ENCODE data around the gene NDUFS7. TPM values are rescaled to one million over a fixed set of nuclear protein-coding genes. Genes with fewer than 3 reads are reported as not detected.
A peak's percentile ranks its signal among the peaks of the same experiment; 100 is the strongest.

Gene NDUFS7
- total and polyA plus RNA-seq, 7 experiments from 2014 or later: 48.4 to 232 (median 68.7) TPM

DNA sequence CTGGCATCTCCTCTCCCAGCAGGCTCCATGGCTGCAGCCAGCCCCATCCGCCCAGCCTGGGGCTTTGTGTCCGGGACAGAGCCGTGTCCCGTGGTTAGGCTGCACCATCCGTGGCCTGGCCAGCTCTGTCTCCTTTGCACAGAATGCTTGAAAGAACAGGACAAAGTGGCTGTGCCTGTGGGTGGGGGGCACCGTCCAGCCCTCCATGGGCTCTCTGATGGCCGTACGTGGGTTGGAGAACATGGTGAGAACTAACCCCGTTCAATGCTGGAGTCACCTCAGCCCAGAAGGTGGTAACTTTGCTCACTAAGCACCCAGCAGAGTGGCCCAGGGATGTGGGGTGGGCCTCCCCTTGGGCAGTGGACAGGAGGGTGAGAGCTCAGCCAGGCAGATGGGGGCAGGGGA, 57.3 kb downstream of the NDUFS7 start:
- ChIA-PET POLR2A (interaction anchor here (1.0 kb wide), 1 partner anchor 71 kb away, joined by 3 read pairs; no protein-coding TSS in a partner anchor), CTCF (interaction anchor here (0.6 to 0.7 kb wide), 2 partner anchors 267 to 410 kb away, joined by 3 to 4 read pairs; no protein-coding TSS in a partner anchor)
- H3K9me3 Mint-ChIP-seq: peaks cover 0 to 6% (median 0%) of the 10 kb centered on the region in 11 donors
- DNase-seq: no peak
- peaks cover 14 to 34% (median 25%) of the 10 kb centered on the region in 7 donors for H3K4me1 Mint-ChIP-seq
- H3K27me3 Mint-ChIP-seq: peaks cover 0 to 3% (median 0%) of the 10 kb centered on the region in 5 donors
- peak overlapping the region in 5 of 9 donors; percentile 4 to 99 (median 48) for H3K27ac Mint-ChIP-seq
- intact Hi-C loops (cut with micrococcal nuclease): loop anchor here in 1 of 2 donors (10.0 kb wide), 1 partner anchor 74 kb away; the partner anchor contains the start of gene ADAMTSL5
- peaks cover 14 to 41% (median 15%) of the 10 kb centered on the region in 3 experiments for H3K36me3 ChIP-seq (ENCODE audit: control insufficient read depth in 2 of 3, insufficient read depth in 3 of 3, low read length in 3 of 3)
- H3K4me1 ChIP-seq (ENCODE audit: control insufficient read depth in 2 of 2, insufficient read depth in 2 of 2, low read length in 2 of 2): peaks cover 13 to 15% of the 10 kb centered on the region in 2 donors
- H3K4me3 Mint-ChIP-seq: peak overlapping the region in 9 of 10 donors; percentile 41 to 98 (median 71)
- H3K36me3 Mint-ChIP-seq: peaks cover 0 to 23% (median 4%) of the 10 kb centered on the region in 5 donors
- no peaks in the 10 kb centered on the region for H3K27me3 ChIP-seq (ENCODE audit: control insufficient read depth in 2 of 2, insufficient read depth in 2 of 2, low read length in 2 of 2)
- ATAC-seq: no peak
- H3K9me3 ChIP-seq (ENCODE audit: control insufficient read depth in 2 of 3, low read length in 3 of 3): no peaks in the 10 kb centered on the region
- no peak overlapping the region for H3K4me3 ChIP-seq (ENCODE audit: low read length)
- H3K27ac ChIP-seq (ENCODE audit: low read depth, low read length): no peak overlapping the region

DNA sequence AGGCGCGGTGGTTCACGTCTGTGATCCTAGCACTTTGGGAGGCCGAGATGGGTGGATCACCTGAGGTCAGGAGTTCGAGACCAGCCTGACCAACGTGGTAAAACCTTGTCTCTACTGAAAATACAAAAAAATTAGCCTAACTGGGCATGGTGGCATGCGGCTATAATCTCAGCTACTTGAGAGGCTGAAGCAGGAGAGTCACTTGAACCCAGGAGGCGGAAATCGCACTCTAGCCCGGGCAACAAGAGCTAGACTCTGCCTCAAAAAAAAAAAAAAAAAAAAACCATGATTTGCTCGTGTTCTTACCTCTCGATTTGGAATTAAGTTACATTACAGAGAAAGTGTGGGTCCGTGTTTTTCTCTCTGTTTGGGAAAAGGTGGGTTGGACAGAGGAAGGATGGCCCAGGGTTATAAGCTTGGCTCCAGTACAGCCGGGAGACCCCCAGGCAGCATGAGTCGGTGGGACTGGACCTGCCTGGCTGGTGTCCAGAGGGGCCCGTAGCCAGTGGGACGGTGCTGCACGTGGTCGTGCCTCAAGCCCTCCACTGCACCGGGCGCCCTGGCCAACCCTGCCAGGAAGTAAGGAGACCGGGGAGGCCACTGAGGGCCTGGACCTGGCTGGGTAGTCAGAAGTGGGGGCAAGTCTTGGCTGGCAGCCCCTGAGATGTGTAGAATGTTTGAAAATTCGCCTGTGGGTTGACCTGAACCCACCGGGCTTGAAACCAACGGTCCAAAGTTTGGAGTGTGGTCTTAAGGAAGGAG, 58.2 kb downstream of the NDUFS7 start:
- Mint-ChIP-seq H3K4me3 (peak overlapping the region in 5 of 10 donors; percentile 42 to 98 (median 51)), H3K27me3 (peaks cover 0 to 6% (median 0%) of the 10 kb centered on the region in 5 donors), H3K4me1 (peaks cover 14 to 34% (median 25%) of the 10 kb centered on the region in 7 donors), H3K27ac (peak overlapping the region in 4 of 9 donors; percentile 21 to 67 (median 44)), H3K9me3 (peaks cover 0 to 6% (median 0%) of the 10 kb centered on the region in 11 donors), H3K36me3 (peaks cover 0 to 23% (median 4%) of the 10 kb centered on the region in 5 donors)
- Histone ChIP-seq H3K27ac (ENCODE audit: low read depth, low read length) (no peak overlapping the region), H3K4me3 (ENCODE audit: low read length) (no peak overlapping the region), H3K36me3 (ENCODE audit: control insufficient read depth in 2 of 3, insufficient read depth in 3 of 3, low read length in 3 of 3) (peaks cover 14 to 41% (median 15%) of the 10 kb centered on the region in 3 experiments), H3K4me1 (ENCODE audit: control insufficient read depth in 2 of 2, insufficient read depth in 2 of 2, low read length in 2 of 2) (peaks cover 13 to 20% of the 10 kb centered on the region in 2 donors), H3K9me3 (ENCODE audit: control insufficient read depth in 2 of 3, low read length in 3 of 3) (no peaks in the 10 kb centered on the region), H3K27me3 (ENCODE audit: control insufficient read depth in 2 of 2, insufficient read depth in 2 of 2, low read length in 2 of 2) (no peaks in the 10 kb centered on the region)
- DNase-seq: no peak
- ChIA-PET POLR2A (interaction anchor here (0.7 kb wide), 1 partner anchor 25 kb away, joined by 3 read pairs; no protein-coding TSS in a partner anchor), CTCF (no interaction called here)
- intact Hi-C loops (cut with micrococcal nuclease): loop anchor here in 1 of 2 donors (10.0 kb wide), 1 partner anchor 73 kb away; the partner anchor contains the start of gene ADAMTSL5
- ATAC-seq: no peak

Other genes starting within 250 kb of the NDUFS7 start
- 100 to 1,000 TPM in 3 of 5 experiments, 10 to 100 TPM in 2; 88.6 to 137 (median 104) TPM for gene SBNO2, start 209.6 kb upstream of the NDUFS7 start, total RNA-seq
- 1 to 10 TPM; 1.7 to 2.6 TPM for gene SBNO2, start 209.6 kb upstream of the NDUFS7 start, polyA plus RNA-seq
- 10 to 100 TPM; 67.7 to 91.3 (median 71.6) TPM for gene STK11, start 178.1 kb upstream of the NDUFS7 start, total RNA-seq
- gene STK11, start 178.1 kb upstream of the NDUFS7 start, polyA plus RNA-seq: 10 to 100 TPM; 13.9 to 28.9 TPM
- gene CBARP, start 145.9 kb upstream of the NDUFS7 start, total RNA-seq: under 1 TPM in 2 of 5 experiments, not detected in 3; 0.15 to 0.27 TPM
- not detected for gene CBARP, start 145.9 kb upstream of the NDUFS7 start, polyA plus RNA-seq
- 100 to 1,000 TPM in 3 of 5 experiments, 10 to 100 TPM in 2; 90.6 to 178 (median 102) TPM for gene ATP5F1D, start 142.2 kb upstream of the NDUFS7 start, total RNA-seq
- 100 to 1,000 TPM; 209 to 302 TPM for gene ATP5F1D, start 142.2 kb upstream of the NDUFS7 start, polyA plus RNA-seq
- gene MIDN, start 135.3 kb upstream of the NDUFS7 start, total RNA-seq: 100 to 1,000 TPM in 2 of 5 experiments, 10 to 100 TPM in 3; 22.6 to 310 (median 78.1) TPM
- gene MIDN, start 135.3 kb upstream of the NDUFS7 start, polyA plus RNA-seq: 1 to 10 TPM; 1.4 to 3.6 TPM
- 100 to 1,000 TPM; 237 to 629 (median 524) TPM for gene CIRBP, start 114.6 kb upstream of the NDUFS7 start, total RNA-seq
- gene CIRBP, start 114.6 kb upstream of the NDUFS7 start, polyA plus RNA-seq: 100 to 1,000 TPM; 233 to 247 TPM
- 10 to 100 TPM; 31.7 to 57.3 (median 47.7) TPM for gene FAM174C, start 108.4 kb upstream of the NDUFS7 start, total RNA-seq
- gene FAM174C, start 108.4 kb upstream of the NDUFS7 start, polyA plus RNA-seq: 10 to 100 TPM; 75.0 to 78.8 TPM
- not detected for gene EFNA2, start 98.0 kb upstream of the NDUFS7 start, total RNA-seq
- gene EFNA2, start 98.0 kb upstream of the NDUFS7 start, polyA plus RNA-seq: not detected
- 10 to 100 TPM; 10.9 to 24.2 (median 17.5) TPM for gene GAMT, start 17.6 kb downstream of the NDUFS7 start, total RNA-seq
- 10 to 100 TPM; 29.3 to 32.3 TPM for gene GAMT, start 17.6 kb downstream of the NDUFS7 start, polyA plus RNA-seq
- 100 to 1,000 TPM; 129 to 227 (median 144) TPM for gene DAZAP1, start 23.7 kb downstream of the NDUFS7 start, total RNA-seq
- gene DAZAP1, start 23.7 kb downstream of the NDUFS7 start, polyA plus RNA-seq: 1 to 10 TPM; 5.0 to 5.7 TPM
- gene RPS15, start 54.5 kb downstream of the NDUFS7 start, total RNA-seq: 1,000 to 10,000 TPM; 1,300 to 2,097 (median 2,012) TPM
- 1,000 to 10,000 TPM; 3,657 to 3,761 TPM for gene RPS15, start 54.5 kb downstream of the NDUFS7 start, polyA plus RNA-seq
- under 1 TPM; 0.05 to 0.24 (median 0.10) TPM for gene APC2, start 66.2 kb downstream of the NDUFS7 start, total RNA-seq
- under 1 TPM; 0.01 to 0.05 TPM for gene APC2, start 66.2 kb downstream of the NDUFS7 start, polyA plus RNA-seq
- gene C19orf25, start 95.3 kb downstream of the NDUFS7 start, total RNA-seq: 10 to 100 TPM; 24.2 to 64.5 (median 44.6) TPM
- gene C19orf25, start 95.3 kb downstream of the NDUFS7 start, polyA plus RNA-seq: 10 to 100 TPM; 43.6 to 69.8 TPM
- gene PCSK4, start 106.4 kb downstream of the NDUFS7 start, total RNA-seq: 10 to 100 TPM in 1 of 5 experiments, 1 to 10 TPM in 3, under 1 TPM in 1; 0.87 to 10.8 (median 7.8) TPM
- gene PCSK4, start 106.4 kb downstream of the NDUFS7 start, polyA plus RNA-seq: under 1 TPM; 0.64 to 0.72 TPM
- gene REEP6, start 107.3 kb downstream of the NDUFS7 start, total RNA-seq: 1 to 10 TPM; 1.6 to 5.3 (median 4.4) TPM
- 1 to 10 TPM; 5.6 to 7.2 TPM for gene REEP6, start 107.3 kb downstream of the NDUFS7 start, polyA plus RNA-seq
- gene ADAMTSL5, start 129.1 kb downstream of the NDUFS7 start, total RNA-seq: 1 to 10 TPM; 3.6 to 9.9 (median 6.0) TPM
- gene ADAMTSL5, start 129.1 kb downstream of the NDUFS7 start, polyA plus RNA-seq: 1 to 10 TPM; 4.3 to 4.8 TPM
- not detected for gene PLK5, start 140.2 kb downstream of the NDUFS7 start, total RNA-seq
- gene PLK5, start 140.2 kb downstream of the NDUFS7 start, polyA plus RNA-seq: not detected
- gene MEX3D, start 184.4 kb downstream of the NDUFS7 start, total RNA-seq: 1 to 10 TPM; 2.1 to 8.3 (median 2.3) TPM
- gene MEX3D, start 184.4 kb downstream of the NDUFS7 start, polyA plus RNA-seq: not detected
- gene MBD3, start 209.0 kb downstream of the NDUFS7 start, total RNA-seq: 10 to 100 TPM; 50.1 to 87.8 (median 64.6) TPM
- gene MBD3, start 209.0 kb downstream of the NDUFS7 start, polyA plus RNA-seq: 10 to 100 TPM in 1 of 2 donors, 1 to 10 TPM in 1; 9.1 to 23.1 TPM
- gene UQCR11, start 221.6 kb downstream of the NDUFS7 start, total RNA-seq: 100 to 1,000 TPM in 4 of 5 experiments, 10 to 100 TPM in 1; 94.3 to 170 (median 123) TPM
- gene UQCR11, start 221.6 kb downstream of the NDUFS7 start, polyA plus RNA-seq: 100 to 1,000 TPM; 292 to 606 TPM

All from naive thymus-derived CD4-positive, alpha-beta T cell (primary cell).